ENCODE data around the gene CTCFL. TPM values are rescaled to one million over a fixed set of nuclear protein-coding genes. Genes with fewer than 3 reads are reported as not detected.
A peak's percentile ranks its signal among the peaks of the same experiment; 100 is the strongest.

The CTCFL gene
- polyA plus RNA-seq, 6 donors from 2014 or later, result not detected

- no peaks in the 10 kb centered on the region for H3K9me3 Mint-ChIP-seq
- no peak overlapping the region for H3K27ac Mint-ChIP-seq
- H3K27me3 Mint-ChIP-seq, result peaks cover 19 to 53% (median 52%) of the 10 kb centered on the region in 3 donors
- no peaks in the 10 kb centered on the region for H3K4me1 Mint-ChIP-seq
- ATAC-seq (ENCODE audit: low read depth in 2 of 2) (no peak), DNase-seq (no peak)
- no peaks in the 10 kb centered on the region for H3K36me3 Mint-ChIP-seq
- H3K4me3 Mint-ChIP-seq, result no peak overlapping the region
Observed at GRCh38 chr20:57555457-57556184, 30.7 kb upstream of the CTCFL start.

- peaks cover 21 to 45% (median 37%) of the 10 kb centered on the region in 3 donors for H3K27me3 Mint-ChIP-seq
- H3K36me3 Mint-ChIP-seq, result no peaks in the 10 kb centered on the region
- no peak overlapping the region for H3K27ac Mint-ChIP-seq
- H3K9me3 Mint-ChIP-seq, result no peaks in the 10 kb centered on the region
- ATAC-seq (ENCODE audit: low read depth in 2 of 2) (no peak), DNase-seq (no peak)
- H3K4me3 Mint-ChIP-seq, result no peak overlapping the region
- no peaks in the 10 kb centered on the region for H3K4me1 Mint-ChIP-seq
Observed at GRCh38 chr20:57553376-57554018, 28.6 kb upstream of the CTCFL start.

GRCh38 chr20:57552471-57552870 is 27.5 kb upstream of the CTCFL start:
- H3K4me1 Mint-ChIP-seq, result no peaks in the 10 kb centered on the region
- no peak overlapping the region for H3K4me3 Mint-ChIP-seq

GRCh38 chr20:57548177-57549058 is 23.5 kb upstream of the CTCFL start:
- no peak overlapping the region for H3K27ac Mint-ChIP-seq
- no peak overlapping the region for H3K4me3 Mint-ChIP-seq
- DNase-seq (no peak), ATAC-seq (ENCODE audit: low read depth in 2 of 2) (no peak)
- H3K27me3 Mint-ChIP-seq, result peaks cover 18 to 27% (median 20%) of the 10 kb centered on the region in 3 donors
- H3K4me1 Mint-ChIP-seq, result no peaks in the 10 kb centered on the region
- no peaks in the 10 kb centered on the region for H3K9me3 Mint-ChIP-seq
- H3K36me3 Mint-ChIP-seq, result no peaks in the 10 kb centered on the region

More at GRCh38 chr20:57552471-57552870, 27.5 kb upstream of the CTCFL start:
- no peaks in the 10 kb centered on the region for H3K36me3 Mint-ChIP-seq
- no peaks in the 10 kb centered on the region for H3K9me3 Mint-ChIP-seq
- H3K27me3 Mint-ChIP-seq, result peaks cover 21 to 44% (median 35%) of the 10 kb centered on the region in 3 donors
- DNase-seq (no peak), ATAC-seq (ENCODE audit: low read depth in 2 of 2) (no peak)
- no peak overlapping the region for H3K27ac Mint-ChIP-seq

- DNase-seq (no peak), ATAC-seq (ENCODE audit: low read depth in 2 of 2) (no peak)
- Mint-ChIP-seq H3K9me3 (no peaks in the 10 kb centered on the region), H3K27me3 (peaks cover 25 to 36% (median 30%) of the 10 kb centered on the region in 3 donors), H3K4me1 (no peaks in the 10 kb centered on the region), H3K27ac (no peak overlapping the region), H3K4me3 (no peak overlapping the region), H3K36me3 (no peaks in the 10 kb centered on the region)
Observed at GRCh38 chr20:57546956-57547649, 22.2 kb upstream of the CTCFL start.

DNA sequence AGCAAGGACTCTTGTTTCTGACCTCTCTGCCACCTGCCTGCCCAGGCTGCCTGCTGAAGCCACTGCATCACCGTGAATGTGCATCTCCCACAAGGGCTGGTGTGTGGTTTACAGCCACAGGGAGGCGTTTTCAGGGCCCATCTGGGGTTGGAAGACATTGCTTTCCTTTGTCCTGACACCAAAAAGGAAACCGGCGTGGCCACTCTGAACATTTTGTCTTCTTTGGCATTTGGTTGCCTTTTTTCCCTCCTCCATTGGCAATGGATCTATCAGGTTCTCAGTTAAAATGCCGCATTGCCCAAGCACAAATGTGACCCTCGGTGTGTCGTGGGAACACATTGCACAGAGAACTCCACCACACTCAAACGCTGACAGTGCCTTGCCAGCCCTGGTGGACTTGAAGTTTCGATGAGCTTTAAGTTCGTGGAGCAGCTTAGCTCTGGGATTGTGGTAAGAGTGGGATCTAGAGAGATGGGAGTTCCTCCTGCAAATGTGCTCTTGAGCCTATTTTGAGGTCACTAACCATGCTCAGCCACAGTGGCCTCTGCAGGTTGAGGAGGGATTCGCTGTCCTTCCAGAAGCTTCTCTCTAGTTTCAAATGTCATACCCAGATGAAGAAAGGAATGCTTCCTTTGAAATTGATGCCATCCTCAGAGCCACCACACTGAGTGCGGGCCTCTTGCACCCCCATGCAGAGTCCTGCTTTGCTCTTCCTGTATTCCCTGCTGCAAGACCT is 21.2 kb upstream of the CTCFL start:
- Mint-ChIP-seq H3K4me1 (no peaks in the 10 kb centered on the region), H3K9me3 (no peaks in the 10 kb centered on the region), H3K36me3 (no peaks in the 10 kb centered on the region), H3K27ac (no peak overlapping the region), H3K27me3 (peaks cover 26 to 36% (median 30%) of the 10 kb centered on the region in 3 donors), H3K4me3 (no peak overlapping the region)
- DNase-seq (no peak), ATAC-seq (ENCODE audit: low read depth in 2 of 2) (no peak)

- DNase-seq, result no peak
- Mint-ChIP-seq H3K36me3 (no peaks in the 10 kb centered on the region), H3K27me3 (peaks cover 30 to 43% (median 36%) of the 10 kb centered on the region in 3 donors), H3K4me1 (no peaks in the 10 kb centered on the region), H3K9me3 (no peaks in the 10 kb centered on the region), H3K4me3 (peak overlapping the region in 1 of 8 donors; percentile 69), H3K27ac (no peak overlapping the region)
- ATAC-seq (ENCODE audit: low read depth in 2 of 2), result no peak
Observed at GRCh38 chr20:57544838-57545564, 20.1 kb upstream of the CTCFL start.

- Mint-ChIP-seq H3K4me3 (no peak overlapping the region), H3K36me3 (peaks cover 0 to 8% of the 10 kb centered on the region in 2 donors), H3K9me3 (peaks cover 0 to 6% (median 3%) of the 10 kb centered on the region in 7 donors), H3K27ac (no peak overlapping the region), H3K27me3 (peaks cover 30 to 49% (median 43%) of the 10 kb centered on the region in 3 donors), H3K4me1 (no peaks in the 10 kb centered on the region)
- no peak for ATAC-seq (ENCODE audit: low read depth in 2 of 2)
- DNase-seq, result no peak
Observed at GRCh38 chr20:57543754-57544153, 18.8 kb upstream of the CTCFL start.

GRCh38 chr20:57540890-57541580 is 16.1 kb upstream of the CTCFL start:
- peaks cover 0 to 8% of the 10 kb centered on the region in 2 donors for H3K36me3 Mint-ChIP-seq
- peaks cover 38 to 60% (median 42%) of the 10 kb centered on the region in 3 donors for H3K27me3 Mint-ChIP-seq
- H3K4me1 Mint-ChIP-seq, result no peaks in the 10 kb centered on the region
- DNase-seq (no peak), ATAC-seq (ENCODE audit: low read depth in 2 of 2) (no peak)
- H3K4me3 Mint-ChIP-seq, result no peak overlapping the region
- H3K9me3 Mint-ChIP-seq, result peaks cover 2 to 7% (median 4%) of the 10 kb centered on the region in 7 donors
- peak overlapping the region in 1 of 6 donors; percentile 2 for H3K27ac Mint-ChIP-seq

GRCh38 chr20:57539889-57540288 is 14.9 kb upstream of the CTCFL start:
- no peak for DNase-seq
- peaks cover 36 to 68% (median 41%) of the 10 kb centered on the region in 3 donors for H3K27me3 Mint-ChIP-seq
- H3K4me3 Mint-ChIP-seq, result no peak overlapping the region
- H3K27ac Mint-ChIP-seq, result no peak overlapping the region
- peaks cover 2 to 7% (median 4%) of the 10 kb centered on the region in 7 donors for H3K9me3 Mint-ChIP-seq
- ATAC-seq (ENCODE audit: low read depth in 2 of 2), result no peak
- H3K4me1 Mint-ChIP-seq, result no peaks in the 10 kb centered on the region
- H3K36me3 Mint-ChIP-seq, result peaks cover 0 to 8% of the 10 kb centered on the region in 2 donors

GRCh38 chr20:57537822-57538221 is 12.9 kb upstream of the CTCFL start:
- Mint-ChIP-seq H3K9me3 (peaks cover 3 to 7% (median 4%) of the 10 kb centered on the region in 7 donors), H3K27me3 (peaks cover 30 to 78% (median 43%) of the 10 kb centered on the region in 3 donors), H3K27ac (peak overlapping the region in 1 of 6 donors; percentile 82), H3K36me3 (peaks cover 0 to 8% of the 10 kb centered on the region in 2 donors), H3K4me3 (no peak overlapping the region), H3K4me1 (no peaks in the 10 kb centered on the region)
- no peak for ATAC-seq (ENCODE audit: low read depth in 2 of 2)
- DNase-seq, result no peak

All from naive B cell (primary cell).